NCI-H2029 (cell line): ENCODE results near the gene CDH18.
"Not testable (repeated sequence)": the region's sequence is repeated elsewhere in the genome, so short reads cannot be mapped to it uniquely, and the experiment has no call there.

ENCODE experiments used
- DNase-seq: peaks from one replicate; lab custom pipeline; 2025; lab: John Stamatoyannopoulos, UW

CDH18 gene

DNA sequence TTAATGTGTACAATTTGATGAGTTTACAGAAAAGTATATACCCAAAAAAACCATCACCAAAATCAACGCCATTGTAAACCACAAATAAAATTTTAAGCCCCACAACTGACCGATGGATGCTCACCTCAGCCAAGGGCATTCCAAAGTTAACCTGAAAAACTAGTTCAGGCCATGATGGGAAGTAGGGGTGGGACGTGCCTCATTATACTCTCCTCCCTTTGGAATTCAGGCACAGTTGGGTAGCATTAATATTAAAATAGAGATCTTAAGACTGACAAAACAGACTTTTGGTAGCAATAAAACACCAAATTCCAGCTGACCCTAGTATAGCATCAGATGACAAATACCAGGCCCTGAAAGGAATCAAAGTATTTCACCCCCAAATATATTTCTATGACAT lies 129.0 kb downstream of the CDH18 start:
- DNase-seq, result no peak

DNA sequence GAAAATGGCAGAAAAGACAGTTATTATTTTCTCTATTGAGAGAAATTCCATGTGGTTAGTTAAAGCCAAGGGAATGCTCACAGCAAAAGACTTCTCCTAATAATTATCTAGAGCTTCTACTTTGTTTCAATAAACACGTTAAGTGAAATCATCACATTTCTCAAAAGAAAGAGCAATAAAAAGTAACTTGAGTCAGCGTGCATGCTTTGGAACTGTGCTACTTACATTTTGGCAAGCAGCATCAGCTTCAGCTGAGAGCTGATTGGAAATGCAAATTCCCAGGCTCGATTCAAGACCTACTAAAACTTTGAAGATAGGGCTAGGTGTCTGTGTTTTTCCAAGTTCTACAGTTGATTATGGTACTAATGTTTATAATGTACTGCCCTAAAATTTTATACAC lies 132.1 kb downstream of the CDH18 start:
- no peak for DNase-seq

DNA sequence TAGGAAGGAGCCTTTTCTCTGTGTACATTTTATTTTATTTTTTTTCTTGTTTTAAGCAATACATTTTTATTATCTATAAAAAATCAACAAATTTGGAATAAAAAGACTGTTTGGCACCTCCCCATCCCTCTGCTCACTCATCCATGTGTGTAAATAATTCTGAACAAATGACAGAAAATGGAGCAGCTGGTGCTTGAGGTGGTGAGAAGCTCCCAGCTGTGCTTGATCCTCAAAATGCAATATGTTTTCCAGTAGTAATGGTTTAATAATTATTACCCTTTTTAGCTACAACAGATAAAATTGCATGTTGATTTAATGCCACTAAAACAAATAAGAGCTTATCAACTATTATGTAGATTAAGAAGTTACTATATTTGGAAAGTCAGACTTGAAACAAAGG lies 132.5 kb downstream of the CDH18 start:
- DNase-seq, result no peak

DNA sequence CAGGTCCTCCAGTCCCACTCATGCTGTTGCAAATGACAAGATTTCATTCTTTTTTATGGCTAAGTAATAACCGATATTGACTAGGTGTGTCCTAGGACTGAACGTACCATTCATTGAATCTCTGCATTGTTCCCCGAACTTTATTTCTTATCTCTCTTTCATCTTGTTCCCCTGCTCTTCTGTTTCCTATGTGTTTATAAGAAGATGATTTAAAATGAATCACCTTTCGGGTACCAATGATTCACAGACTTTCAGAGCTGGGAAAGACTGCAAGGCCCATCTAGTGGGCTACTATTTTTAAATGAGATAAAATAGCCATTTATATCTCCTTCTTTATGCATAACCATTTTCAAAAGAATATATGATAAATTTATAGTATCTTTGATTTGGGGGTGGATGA lies 133.0 kb downstream of the CDH18 start:
- DNase-seq, result no peak

DNA sequence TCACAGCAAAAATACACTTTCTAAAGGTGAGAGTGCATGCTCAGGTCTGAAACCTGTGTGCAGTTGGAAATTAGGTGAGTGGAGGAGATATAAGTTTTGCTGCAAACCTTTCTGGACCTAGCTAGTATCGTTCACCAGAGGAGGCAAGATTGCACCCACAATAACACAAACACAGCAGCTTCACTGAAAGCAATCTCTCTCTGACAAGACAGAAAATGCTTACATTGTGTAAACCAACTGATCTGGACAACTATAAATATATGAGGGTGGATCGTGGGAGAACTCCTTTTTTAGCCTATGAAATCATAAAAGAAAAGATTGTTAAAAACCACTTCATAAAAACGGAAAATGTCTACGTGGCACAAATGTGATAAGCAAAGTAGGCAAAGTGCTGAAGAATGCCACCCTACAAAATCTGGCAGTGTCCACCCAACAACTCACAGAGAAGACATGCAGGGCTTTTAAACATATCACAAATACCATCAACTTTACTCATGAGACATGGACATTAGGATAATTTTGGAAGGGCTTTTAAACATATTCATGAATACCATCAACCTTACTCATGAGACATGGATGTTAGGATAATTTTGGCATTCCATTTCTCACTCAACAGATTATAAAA lies 134.3 kb downstream of the CDH18 start:
- no peak for DNase-seq

DNA sequence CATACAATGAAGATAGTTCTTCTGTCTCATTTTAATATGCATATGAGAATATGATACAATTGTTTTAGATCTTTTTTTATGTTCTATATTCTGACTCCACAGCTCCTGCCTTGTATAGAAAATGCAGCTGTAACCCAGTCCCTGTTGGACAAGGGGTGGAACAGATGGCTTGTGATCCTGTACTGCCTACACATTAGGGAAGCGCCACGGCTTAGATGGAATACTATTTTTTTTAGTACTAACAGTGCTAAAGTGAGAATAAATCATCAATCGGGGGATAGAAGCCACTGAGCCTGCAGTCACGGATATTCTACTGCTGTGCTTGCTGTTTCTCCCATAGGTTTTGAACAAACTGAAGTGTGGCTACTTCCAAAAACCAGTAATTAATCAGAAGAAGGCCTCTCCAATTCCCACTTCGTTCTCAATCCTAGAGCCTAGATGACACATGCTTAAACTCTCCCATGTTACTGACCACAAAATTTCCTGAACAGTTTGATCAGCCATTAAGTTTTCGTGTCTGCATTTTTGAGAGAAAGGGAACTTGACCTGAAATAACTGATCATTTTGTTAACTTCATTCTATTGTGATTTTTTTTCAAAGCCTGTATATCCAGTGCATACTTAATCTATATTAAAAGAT lies 150.3 kb downstream of the CDH18 start:
- no peak for DNase-seq

DNA sequence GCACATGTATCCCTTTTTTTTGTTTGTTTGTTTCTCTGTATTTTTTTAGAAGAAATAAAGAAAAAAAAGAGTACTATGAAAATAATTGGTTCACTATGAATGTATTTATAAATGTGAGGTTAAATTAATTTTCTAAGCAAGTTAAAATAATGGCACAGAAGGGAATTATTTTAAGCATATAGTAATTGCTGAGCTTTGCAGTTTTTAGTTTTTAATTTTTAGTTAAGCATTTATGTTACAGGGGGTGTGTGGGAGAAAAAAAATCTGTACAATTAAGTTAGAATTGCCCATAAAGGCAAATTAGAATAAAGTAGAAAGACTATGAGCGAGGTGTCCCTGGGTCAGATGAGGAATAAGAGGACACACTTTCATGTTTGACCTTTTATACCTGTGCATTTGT lies 152.6 kb downstream of the CDH18 start:
- no peak for DNase-seq

DNA sequence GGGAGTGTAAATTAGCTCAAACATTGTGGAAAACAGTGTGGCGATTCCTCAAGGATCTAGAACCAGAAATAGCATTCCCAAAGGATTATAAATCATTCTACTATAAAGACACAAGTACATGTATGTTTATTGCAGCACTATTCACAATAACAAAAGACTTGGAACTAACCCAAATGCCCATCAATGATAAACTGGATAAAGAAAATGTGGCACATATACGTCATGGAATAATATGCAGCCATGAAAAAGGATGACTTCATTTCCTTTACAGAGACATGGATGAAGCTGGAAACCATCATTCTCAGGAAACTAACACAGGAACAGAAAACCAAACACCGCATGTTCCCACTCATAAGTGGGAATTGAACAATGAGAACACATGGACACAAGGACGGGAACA lies 175.3 kb downstream of the CDH18 start:
- DNase-seq, result not testable (repeated sequence)

DNA sequence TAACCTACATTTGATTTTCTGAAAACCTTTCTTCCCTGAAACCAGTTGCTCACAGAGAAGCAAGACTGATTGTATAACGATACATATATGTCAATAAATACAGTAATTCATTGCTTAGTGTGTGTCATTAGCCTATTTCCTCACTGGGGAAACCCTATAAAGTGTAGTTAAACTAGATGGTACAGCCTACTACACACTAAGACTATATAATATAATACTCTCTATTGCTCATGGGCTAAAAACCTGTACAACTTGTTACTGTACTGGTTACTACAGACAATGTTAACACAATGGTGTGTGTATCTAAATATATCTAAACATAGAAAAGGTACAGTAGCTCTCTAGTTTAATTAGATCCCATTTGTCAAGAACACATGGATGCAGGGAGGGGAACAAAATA lies 181.2 kb downstream of the CDH18 start:
- no peak for DNase-seq

DNA sequence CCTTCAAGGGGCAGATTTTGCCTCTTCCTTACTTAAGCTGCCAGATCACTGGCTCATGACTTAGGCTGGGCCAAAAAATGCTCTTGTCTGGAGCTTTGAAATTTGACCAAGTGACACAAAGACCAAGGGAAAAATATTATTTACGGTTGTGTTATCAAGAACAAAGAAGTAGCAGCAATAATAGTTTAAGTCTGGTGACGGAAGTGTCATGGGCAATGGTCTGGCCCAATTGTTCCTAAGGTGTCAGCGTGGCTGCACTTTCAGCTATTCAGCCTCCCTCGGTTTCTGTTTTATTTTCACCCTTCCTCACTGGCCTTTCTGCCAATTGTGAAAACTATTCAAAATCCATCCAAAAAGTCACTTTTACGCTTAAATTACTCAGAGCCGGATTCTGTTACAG lies 185.3 kb downstream of the CDH18 start:
- no peak for DNase-seq

DNA sequence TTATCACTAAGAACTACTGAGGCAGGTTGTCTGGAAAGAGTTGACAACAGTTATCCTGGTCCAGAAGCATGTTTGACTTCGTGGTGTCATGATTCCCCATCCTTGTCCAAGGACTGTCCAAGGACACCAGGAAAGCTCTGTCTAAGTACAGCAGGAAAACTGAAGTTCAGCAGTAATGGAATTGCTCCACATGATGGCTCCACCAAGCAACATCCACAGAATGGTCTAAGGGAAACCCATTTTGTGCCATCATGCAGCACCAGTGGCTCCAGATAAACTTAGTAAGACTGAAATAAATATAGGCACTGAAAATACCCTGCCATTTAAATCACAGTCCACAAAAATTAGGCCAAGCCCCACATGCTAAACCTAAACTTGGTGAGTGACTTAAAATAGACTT lies 192.8 kb downstream of the CDH18 start:
- DNase-seq, result no peak

DNA sequence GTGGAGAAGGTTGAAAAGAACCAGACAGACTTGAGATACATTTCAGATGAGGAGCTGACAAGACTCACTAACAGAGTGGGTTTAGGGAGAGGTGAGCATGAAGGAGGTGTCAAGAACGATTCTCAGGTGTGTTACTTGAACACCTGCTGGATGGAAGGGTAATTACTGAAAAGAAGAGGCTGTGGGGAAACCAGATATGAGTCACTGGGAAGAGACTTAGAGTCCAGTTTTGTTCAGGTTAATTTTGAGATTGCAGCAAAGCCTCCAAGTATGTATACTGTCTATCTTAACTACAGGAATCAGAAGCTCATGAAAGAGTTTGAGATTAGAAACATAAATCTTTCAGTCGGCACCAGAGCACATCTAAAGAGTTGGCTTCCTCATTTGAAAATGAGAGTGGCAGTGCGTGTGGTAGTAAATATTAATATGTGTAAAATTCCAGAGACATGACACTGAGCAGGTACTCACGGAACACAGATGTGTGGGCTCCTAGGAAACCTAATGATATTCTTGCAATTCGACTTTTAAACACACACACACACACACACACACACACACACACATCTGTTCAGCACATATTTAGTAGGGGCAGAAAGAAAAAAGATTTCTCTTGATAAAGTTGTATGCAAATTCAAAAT lies 197.1 kb downstream of the CDH18 start:
- DNase-seq, result no peak

DNA sequence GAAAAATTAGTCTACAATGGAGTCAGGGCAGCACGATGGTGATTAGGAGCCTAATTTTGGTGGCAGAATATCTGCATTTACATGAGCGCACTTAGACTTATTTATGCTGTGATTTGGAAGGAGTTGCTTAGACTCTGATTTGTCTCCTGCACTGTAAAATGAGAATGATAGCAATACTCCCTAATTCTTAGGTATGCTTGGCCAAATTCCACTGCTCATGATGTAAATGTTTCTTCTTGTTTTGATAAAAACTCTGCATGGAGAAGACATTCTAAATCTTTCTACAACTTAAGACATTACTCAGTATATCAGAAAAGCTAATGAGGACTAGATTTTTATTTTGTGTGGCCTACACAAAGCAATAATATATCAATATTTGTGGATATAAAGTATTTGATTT lies 205.4 kb downstream of the CDH18 start:
- no peak for DNase-seq

DNA sequence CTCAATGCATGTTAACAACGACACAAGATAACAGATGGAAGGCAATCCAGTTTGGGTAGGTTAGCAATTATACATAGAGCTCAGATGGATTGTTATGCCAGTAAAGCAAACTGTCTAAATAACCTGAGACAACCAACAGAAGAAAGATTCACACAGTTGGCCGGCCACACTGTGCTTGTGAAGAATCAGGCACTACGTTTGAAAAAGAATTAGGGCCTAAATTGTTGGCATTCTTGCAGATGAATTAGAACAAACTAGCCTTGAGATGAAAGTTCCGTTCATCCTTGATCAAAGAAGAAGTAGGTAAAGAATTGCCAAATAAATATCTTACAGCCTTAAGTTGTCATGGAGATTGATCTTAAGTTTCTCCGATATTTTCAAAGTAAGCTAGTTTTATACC lies 210.6 kb downstream of the CDH18 start:
- no peak for DNase-seq

DNA sequence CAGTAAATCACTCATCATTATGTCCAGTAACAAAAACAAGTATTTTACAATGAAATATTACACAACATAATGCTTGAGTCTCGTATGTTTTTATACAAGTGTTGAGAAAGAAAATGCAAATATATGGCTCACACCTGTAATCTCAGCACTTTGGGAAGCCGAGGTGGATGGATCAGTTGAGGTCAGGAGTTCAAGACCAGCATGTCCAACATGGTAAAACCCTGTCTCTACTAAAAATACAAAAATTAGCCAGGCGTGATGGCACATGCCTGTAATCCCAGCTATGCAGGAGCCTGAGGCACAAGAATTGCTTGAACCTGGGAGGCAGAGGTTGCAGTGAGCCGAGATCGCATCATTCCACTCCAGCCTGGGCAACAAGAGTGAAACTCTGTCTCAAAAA lies 211.1 kb downstream of the CDH18 start:
- DNase-seq, result not testable (repeated sequence)

DNA sequence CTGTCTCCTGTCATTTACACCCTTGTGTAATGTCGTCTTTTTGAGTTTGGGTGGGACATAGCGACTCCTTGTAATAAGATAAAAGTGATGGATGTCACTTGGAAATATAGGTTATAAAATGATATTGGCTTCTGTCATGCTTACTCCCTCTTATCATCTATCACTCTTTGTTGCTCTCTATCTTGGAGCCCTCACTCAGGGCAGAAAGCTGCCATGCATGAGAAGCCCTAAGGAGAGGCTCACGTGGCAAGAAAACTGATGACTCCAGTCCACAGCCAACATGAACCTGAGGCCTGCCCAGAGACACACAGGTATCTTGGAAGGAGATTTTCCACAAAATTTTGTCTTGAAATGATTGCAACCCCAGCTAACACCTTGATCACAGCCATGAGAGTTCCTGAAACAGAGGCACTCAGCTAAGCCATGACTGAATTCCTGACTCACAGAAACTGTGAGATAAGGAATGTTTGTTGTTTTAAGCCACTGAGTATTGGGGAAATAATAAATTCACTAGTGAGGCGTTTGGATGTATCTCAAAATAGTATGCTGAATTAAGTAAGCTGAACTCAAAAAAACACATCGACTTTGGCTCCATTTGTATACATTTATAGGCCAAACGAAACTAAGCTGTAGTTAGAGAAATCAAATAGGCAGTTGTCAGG lies 216.7 kb downstream of the CDH18 start:
- DNase-seq, result no peak

DNA sequence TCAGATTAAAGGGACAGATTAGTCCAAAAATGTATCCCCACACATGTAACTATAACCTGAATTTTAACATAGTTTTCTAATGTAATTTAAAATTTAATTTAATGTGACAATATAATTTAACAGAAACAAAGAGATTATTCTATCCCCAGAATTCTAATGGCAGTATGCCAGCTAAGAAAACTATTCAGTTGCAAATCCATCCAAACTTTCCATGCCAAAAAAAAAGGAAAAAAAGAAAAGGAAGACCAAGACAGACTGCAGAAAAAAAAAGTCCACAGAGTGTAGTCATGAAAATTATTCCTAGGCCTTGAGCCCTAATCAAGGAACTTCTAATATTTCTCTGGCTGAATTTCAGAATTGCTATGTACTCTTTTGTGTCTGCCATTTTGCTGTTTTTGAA lies 217.6 kb downstream of the CDH18 start:
- DNase-seq, result no peak

DNA sequence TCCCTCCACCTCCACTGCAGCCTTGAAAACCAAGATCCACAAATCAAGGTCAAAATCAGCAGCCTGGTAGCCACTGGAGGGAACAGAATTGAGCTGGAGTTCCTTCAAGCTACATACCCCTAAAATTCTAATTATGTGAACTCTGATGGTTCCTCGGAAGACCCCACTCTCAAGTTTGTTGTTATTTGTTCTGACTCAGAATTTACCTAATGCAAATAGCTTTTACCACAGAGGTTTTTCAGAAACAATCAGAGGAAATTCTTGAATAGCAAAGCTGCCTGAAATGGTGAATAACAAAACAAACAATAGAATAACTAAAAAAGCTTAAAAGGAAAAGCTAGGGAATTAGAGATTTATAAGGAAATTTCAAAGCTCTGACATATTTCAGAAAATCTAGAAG lies 220.0 kb downstream of the CDH18 start:
- DNase-seq, result no peak

DNA sequence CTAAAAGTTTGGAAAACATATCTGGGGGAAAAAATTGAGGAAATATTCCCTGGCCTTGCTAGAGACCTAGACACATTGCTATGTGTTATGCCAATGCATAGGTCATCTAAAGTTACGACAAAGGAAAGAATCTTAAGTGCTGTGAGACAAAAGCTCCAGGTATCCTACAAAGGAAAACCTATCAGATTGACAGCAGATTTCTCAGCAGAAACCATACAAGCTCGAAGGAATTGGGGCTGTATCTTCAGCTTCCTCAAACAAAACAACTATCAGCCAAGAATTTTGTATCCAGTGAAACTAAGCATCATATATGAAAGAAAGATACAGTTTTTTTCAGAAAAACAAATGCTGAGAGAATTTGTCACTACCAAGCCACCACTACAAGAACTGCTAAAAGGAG lies 234.4 kb downstream of the CDH18 start:
- DNase-seq, result no peak

DNA sequence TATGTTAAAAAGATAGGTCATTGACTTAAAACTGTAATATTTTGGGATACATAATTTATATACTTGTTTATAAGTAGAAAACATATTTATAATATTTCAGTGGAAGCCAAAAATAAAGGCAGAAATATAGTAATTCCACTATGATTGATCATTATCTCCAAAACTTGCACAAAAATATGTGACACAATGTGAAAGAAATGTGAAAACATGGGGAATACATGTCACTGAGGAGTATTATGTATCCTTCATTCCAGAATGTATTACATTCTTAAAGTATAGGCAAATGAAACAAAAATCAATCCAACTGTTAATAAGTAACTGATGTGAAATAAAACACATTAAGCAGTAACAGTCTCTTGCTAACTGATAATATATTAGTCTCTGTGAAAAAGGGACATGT lies 236.7 kb downstream of the CDH18 start:
- DNase-seq, result no peak

DNA sequence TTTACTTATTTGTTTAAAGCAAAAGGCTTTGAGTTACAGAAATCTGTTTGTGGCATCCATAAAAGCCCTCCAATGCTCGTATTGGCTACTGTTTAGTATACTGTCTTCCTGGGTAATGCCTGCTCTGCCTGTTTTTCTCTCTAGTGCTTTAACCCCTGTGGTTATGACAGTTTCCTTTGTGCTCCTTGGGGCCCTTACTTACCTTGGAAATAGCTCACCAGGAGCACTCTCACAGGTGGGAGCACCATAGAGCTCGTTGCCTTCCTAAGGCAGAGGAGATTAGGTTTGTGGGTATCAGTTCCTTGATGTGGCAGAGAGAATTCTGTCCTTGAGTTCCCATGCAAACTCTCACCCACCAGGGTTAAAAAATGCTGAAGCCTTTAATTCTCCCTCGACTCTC lies 242.8 kb downstream of the CDH18 start:
- DNase-seq, result no peak

DNA sequence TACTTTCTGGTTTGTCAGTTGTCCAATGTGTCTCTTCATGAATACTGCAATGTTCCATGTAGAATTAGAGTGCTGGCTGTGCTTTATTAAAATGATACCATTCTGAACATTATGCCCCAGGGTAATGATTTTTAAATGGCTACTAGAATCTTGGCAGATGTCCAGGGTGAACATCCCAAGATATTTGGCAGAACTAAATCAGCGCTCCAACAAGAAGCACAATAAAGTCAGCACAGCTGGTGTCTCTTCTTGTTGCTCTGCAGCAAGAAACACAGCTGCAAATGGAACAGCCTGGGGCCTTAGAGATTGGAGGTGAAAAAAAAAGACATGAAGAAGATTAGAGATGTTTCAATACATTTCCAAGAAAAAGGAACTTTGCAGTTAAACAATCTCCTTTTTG lies 248.3 kb downstream of the CDH18 start:
- no peak for DNase-seq

DNA sequence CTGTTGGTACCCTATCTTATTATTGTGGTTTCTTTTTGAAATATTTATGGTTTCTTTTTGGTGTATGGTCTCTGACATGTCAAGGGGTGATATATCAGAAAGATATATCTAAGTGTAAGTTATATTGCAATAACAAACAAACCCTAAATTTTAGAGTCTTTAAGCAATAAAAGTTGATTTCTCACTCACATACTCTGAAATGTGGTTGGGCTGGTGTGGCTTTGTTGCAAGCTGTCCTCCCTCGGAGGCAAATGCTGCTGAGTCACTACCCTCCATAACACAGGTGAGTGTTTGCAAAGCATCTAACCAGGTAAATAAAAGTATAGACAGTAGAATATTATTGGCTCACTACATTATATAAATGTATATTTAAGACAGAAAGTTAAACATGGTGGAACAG lies 253.2 kb downstream of the CDH18 start:
- no peak for DNase-seq
